NCI-H82 treated with DMSO at 0.1 percent for 48 hours (cell line): Measurements from ENCODE around the gene E2F3.

Source experiments
- DNase-seq: peaks from one replicate; lab custom pipeline; 2025; ENCODE audit not compliant: unreplicated experiment; lab: John Stamatoyannopoulos, UW

E2F3 gene

GRCh38 chr6:20402092-20402341 is 338 bp downstream of the E2F3 start:
- no peak for DNase-seq

GRCh38 chr6:20402342-20403069 is 827 bp downstream of the E2F3 start:
- DNase-seq, result no peak

GRCh38 chr6:20403070-20403765 is 1.5 kb downstream of the E2F3 start:
- DNase-seq, result peak; percentile 80

- DNase-seq, result peak; percentile 67
Observed at GRCh38 chr6:20403766-20404640, 2.3 kb downstream of the E2F3 start.

- peak; percentile 88 for DNase-seq
Observed at GRCh38 chr6:20404641-20405032, 3.0 kb downstream of the E2F3 start.

- no peak for DNase-seq
Observed at GRCh38 chr6:20408851-20409250, 7.2 kb downstream of the E2F3 start.

- DNase-seq, result no peak
Observed at GRCh38 chr6:20409427-20409971, 7.8 kb downstream of the E2F3 start.

GRCh38 chr6:20411544-20411943 is 9.9 kb downstream of the E2F3 start:
- DNase-seq, result no peak

- DNase-seq, result no peak
Observed at GRCh38 chr6:20411953-20412681, 10.4 kb downstream of the E2F3 start.

GRCh38 chr6:20412682-20413073 is 11.0 kb downstream of the E2F3 start:
- DNase-seq, result no peak

GRCh38 chr6:20413826-20414225 is 12.1 kb downstream of the E2F3 start:
- no peak for DNase-seq

- DNase-seq, result no peak
Observed at GRCh38 chr6:20414711-20415110, 13.0 kb downstream of the E2F3 start.

GRCh38 chr6:20415304-20415703 is 13.6 kb downstream of the E2F3 start:
- DNase-seq, result no peak

- DNase-seq, result no peak
Observed at GRCh38 chr6:20415712-20416454, 14.2 kb downstream of the E2F3 start.

GRCh38 chr6:20416567-20417345 is 15.1 kb downstream of the E2F3 start:
- no peak for DNase-seq

- DNase-seq, result no peak
Observed at GRCh38 chr6:20417819-20418218, 16.1 kb downstream of the E2F3 start.

- DNase-seq, result no peak
Observed at GRCh38 chr6:20426177-20427082, 24.8 kb downstream of the E2F3 start.

- DNase-seq, result no peak
Observed at GRCh38 chr6:20427856-20428255, 26.2 kb downstream of the E2F3 start.

GRCh38 chr6:20432692-20433091 is 31.0 kb downstream of the E2F3 start:
- no peak for DNase-seq
